Left lobe of liver (tissue), 2 donors: ENCODE measurements around the gene MICOS13. TPM values are rescaled to one million over a fixed set of nuclear protein-coding genes. Genes with fewer than 3 reads are reported as not detected.
"Not testable (repeated sequence)": the region's sequence is repeated elsewhere in the genome, so short reads cannot be mapped to it uniquely, and the experiment has no call there.

ENCODE experiments used
- ATAC-seq: fragments of 200-7000 bp; cut with Tn5 transposase; one replicate; pipeline ENCODE4 v1.9.1; 2020; ENCODE audit warnings: mild to moderate bottlenecking, moderate library complexity
- DNase-seq: peaks from one replicate; pipeline ENCODE4 v3.0.0-alpha.2; 2020; ENCODE audit warnings: low spot score
- total RNA-seq: library from RNA; stranded (reverse); gene quantifications from one replicate; pipeline ENCODE4 v1.2.1, GENCODE V29; 2021
- donor health status: DM: no; HTN: no; CAD: no; lungs with moderate emphysema.
- donor health status: DM: no; HTN: yes; CAD: no.

MICOS13 gene
- total RNA-seq, 1 donor from 2014 or later = 38.4 TPM

DNA sequence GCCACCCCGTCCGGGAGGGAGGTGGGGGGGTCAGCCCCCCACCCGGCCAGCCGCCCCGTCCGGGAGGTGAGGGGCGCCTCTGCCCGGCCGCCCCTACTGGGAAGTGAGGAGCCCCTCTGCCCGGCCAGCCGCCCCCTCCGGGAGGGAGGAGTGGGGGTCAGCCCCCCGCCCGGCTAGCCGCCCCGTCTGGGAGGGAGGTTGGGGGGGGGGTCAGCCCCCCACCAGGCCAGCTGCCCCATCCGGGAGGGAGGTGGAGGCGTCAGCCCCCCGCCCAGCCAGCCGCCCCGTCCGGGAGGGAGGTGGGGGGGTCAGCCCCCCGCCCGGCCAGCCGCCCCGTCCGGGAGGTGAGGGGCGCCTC, 21.7 kb upstream of the MICOS13 start:
- ATAC-seq, DNase-seq: not testable (repeated sequence)

DNA sequence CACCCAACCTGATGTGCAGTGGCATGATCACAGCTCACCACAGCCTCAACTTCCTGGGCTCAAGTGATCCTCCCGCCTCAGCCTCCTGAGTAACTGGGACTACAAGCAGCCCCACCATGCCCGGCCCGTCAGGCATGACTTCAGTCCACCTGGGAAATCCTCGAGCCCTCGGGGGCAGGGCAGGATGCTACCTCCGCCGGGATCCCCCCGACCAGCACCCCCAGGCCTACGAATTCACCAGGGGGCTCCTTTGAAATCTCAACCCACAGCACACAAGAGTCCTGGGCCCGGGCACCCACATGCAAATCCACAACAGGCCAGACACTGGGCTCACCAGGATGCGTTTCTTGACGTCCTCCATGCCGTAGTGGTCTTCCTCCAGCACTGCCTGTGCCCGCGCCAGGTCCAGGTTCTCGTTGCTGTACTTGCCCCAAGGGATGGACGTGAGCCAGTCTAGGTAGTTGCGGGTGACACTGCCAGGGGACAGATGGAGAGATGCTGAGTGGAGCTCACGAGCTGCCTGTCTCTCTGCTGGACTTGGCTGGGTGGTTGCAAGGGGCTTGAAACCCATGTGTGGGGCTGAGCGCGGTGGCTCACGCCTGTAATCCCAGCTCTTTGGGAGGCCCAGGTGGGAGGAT, 20.3 kb upstream of the MICOS13 start:
- DNase-seq (no peak), ATAC-seq (no peak)

DNA sequence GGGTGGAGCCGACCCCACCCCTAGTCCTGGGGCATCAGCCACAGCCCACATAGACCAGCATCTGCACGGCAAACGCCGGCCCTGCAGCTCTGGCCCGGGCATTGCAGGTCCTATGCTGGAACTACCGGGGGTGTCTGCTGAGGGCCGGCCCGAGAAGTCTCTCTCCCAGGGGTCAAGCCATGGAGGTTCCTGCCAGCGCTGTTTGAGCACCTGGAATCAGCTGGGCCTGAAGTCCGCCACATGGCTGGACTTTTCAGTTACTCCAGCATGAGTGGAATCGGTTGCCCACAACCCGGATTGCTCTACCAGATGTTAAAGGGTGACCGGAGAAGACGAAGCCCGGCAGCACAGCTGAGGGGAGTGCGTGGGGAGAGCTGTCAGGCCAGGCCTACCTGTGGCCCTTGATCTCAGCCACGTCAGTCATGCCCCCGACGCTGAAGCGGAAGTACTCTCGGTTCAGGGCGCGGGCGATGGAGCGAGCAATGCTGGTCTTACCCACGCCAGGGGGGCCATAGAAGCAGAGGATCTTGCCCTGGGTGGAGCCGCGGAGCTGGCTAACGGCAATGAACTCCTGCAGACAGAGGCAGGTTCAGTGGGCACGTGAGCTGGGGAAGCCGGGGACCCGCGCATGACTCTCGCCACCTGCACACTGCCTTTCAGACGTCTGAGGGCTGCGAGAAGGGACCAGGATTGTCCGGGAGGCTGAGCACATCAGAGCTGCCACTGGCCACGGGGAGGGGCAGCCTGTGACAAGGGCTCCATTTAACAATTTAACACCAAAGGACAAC, 18.5 kb upstream of the MICOS13 start:
- no peak for DNase-seq
- no peak for ATAC-seq

DNA sequence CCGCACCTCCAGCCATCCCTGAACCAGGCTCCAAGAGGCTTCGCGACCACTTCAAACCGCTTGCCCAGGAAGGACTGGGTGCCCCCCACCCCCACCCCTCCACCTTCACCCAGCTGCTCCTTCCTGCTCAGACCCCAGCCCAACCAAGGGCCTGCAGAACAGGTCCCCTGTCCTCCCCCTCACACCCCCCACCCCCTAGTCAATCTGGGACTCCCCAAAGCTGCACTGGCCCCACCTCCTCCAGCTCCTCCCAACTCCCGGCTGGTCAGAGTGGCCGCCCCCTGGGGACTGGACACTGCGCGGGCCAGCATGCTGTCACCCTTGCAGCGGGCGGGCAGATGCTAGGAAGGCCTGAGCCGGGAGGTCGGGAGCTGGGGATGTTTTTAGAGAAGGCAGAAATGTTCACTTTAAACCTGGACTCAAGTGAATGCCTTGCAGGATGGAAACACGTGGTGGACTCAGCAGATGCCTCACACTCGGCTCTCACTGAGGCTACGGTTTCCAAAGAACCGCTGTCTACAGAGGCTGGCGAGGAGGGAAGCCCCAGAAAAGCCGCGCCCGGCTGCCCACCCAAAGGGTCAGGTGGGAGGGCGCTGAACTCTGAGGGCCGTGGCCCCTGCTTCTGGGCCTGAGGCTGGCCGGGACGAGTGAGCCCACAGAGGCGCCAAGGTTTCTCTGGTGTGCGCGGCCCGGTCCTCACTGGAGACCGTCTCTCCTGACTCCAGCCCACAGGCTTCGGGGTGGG, 17.7 kb upstream of the MICOS13 start:
- DNase-seq = no peak
- no peak for ATAC-seq

DNA sequence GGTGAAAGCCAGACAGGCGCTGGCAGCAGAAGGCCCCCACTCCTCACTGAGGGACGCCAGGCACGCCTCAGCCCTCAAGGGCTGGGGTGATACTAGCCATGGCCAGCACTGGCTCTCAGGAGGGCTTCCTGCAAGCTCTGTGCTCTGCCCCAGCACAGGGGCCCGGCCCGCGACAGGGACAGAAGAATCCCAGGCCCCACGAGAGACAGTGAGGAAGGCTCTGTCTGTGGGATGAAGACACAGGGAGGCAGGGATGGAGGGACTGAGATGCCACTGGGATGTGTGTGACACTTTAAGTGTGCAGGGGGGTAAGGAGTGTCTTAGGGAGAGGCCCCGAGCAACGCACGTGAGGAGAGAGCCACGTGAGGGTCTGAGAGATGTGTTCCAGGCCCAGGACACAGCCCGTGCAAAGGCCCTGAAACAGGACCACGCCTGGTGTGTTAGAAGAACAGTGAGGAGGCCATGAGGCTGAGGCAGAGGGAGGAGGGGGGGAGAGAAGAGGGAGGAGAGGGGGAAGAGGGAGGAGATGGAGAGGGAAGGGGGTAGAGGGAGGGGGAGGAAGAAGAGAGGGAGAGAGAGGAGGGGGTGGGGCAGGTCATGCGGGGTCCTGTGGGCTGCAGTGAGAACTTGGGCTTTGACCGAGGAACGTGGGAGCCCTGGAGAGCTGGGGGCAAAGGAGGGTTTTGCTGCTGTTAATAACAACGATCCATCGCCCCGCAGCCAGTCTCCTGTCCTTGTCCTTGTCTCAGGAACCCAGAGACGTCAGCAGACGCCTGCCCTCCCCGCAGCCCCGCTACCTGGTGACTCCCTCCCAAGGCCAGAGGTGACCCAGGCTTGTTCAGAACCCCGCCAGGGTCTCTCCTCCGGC, 16.9 kb upstream of the MICOS13 start:
- ATAC-seq = no peak
- DNase-seq = no peak

DNA sequence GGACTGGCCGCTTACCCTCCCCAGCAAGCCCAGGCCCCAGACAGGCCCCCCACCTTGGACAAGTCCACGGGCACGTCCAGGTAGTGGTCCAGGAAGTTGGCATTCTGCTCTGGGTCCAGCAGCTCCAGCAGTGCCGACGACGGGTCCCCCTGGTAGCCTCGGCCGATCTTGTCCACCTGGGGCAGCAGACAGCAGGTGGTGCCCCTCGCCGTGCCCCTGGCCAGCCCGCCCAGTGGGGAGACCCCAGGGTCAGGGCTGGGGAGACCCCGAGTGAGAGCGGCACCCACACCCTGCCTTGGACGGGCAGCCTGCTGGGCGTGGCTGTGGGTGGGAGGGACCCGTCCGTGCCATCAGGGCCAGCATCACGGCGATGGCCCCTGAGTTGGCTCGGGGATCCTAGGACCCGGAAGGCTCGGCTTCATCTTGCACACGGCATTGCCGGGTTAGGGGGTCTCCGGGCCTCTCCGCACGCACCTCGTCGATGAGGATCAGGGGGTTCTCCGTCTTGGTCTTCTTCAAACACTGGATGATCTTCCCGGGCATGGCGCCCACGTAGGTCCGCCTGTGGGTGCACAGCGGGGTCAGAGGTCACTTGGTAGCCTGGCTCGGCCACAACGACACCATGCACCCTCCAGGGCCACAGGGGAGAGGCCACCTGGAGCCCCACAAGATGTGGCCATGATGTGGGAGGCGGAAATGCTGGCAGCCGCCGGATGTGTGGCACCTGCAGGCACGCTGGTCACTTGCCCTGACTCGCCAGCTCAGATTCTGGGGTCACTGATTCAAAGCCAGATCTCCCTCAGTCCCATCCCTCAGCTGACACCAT, 16.1 kb upstream of the MICOS13 start:
- ATAC-seq (no peak), DNase-seq (peak; percentile 48)

DNA sequence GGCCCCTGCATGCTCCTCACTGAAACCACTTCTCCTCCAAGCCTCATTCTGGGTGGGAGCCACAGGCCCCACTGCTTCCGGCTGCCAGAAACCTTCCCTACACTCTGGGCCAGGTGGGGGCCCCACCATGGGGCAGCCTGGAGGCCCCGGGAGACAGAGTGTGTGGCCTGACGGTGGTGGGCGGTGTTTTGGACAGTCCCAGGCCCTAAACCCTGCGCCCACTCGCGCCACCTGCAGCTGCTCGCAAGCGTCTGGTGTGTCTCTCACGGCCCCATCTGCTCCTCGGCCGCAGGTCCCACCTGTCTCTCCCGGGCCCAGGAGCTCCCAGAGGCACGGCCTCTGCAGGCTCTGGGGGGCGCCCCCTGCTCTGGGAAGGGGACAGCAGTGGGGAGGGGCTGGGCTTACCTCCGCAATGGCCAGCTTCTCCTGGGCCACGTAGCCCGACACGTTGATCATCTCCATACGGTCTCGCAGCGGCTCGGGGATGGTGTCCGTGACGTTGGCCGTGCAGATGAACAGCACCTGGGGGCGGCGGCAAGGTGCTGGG, 15.4 kb upstream of the MICOS13 start:
- DNase-seq = no peak
- no peak for ATAC-seq

DNA sequence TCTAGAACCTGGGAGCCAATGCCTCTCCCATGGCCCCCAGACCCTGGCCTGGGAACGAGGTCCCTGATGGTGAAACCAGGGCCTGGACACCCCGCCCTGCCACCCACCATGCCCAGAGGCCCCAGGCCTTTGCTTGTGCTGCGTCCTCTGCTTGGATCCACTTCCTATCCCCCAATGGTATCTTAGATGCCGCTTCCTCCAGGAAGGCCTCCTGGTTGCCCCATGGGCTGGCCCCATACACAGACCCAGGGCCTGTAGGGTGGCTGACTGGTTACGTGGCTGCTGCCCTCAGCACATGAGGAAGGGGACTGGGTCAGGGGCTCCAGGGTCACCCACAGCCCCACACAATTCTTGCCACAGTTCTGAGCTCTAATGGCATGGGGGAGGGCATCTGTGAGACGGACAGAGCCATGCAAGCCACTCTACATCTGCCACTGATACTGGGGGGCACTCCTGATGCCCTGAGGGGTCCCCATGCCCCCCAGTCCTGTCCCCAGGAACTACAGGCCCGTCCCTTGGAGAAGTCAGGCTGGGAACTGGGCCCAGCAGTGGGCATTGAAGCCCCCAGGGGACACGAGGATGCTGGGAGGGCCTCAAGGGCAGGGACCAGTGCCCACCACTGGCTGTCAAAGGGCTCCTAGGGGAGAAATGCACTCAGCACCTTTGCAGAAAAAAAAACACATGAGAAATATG, 14.8 kb upstream of the MICOS13 start:
- DNase-seq (no peak), ATAC-seq (no peak)

DNA sequence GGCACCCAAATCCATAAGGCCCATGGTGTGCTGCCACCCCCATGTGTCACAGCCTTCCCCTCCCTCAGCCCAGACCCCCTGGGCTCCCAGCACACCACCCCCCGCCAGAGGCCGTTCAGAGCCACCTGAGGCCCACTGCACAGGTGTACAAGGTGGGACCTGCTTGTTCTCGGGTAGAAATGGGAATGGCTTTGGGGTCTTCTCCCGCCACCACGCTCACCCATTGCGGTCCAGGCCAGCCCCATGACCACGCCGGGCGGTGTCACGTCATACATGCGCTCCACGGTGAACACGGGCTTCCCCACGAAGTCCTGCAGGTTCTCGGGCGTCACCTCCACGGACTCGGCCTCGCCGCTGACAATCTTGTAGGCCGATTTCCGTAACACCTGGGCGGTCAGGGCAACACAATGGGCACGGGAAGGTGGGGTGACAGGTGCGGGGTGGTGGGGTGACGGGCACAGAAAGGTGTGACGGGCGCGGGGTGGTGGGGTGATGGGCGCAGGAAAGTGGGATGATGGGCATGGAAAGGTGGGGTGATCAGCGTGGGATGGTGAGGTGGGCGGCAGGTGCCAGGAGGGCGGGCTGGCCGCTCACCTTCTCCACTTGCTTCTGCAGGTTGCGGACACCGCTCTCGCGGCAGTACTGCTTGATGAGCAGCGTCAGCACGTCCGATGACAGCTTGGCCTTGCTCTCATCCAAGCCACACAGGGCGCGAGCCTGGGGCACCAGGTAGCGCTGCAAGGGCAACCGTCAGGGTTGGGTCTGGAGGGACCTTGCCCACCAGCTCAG, 14.0 kb upstream of the MICOS13 start:
- DNase-seq (no peak), ATAC-seq (no peak)

DNA sequence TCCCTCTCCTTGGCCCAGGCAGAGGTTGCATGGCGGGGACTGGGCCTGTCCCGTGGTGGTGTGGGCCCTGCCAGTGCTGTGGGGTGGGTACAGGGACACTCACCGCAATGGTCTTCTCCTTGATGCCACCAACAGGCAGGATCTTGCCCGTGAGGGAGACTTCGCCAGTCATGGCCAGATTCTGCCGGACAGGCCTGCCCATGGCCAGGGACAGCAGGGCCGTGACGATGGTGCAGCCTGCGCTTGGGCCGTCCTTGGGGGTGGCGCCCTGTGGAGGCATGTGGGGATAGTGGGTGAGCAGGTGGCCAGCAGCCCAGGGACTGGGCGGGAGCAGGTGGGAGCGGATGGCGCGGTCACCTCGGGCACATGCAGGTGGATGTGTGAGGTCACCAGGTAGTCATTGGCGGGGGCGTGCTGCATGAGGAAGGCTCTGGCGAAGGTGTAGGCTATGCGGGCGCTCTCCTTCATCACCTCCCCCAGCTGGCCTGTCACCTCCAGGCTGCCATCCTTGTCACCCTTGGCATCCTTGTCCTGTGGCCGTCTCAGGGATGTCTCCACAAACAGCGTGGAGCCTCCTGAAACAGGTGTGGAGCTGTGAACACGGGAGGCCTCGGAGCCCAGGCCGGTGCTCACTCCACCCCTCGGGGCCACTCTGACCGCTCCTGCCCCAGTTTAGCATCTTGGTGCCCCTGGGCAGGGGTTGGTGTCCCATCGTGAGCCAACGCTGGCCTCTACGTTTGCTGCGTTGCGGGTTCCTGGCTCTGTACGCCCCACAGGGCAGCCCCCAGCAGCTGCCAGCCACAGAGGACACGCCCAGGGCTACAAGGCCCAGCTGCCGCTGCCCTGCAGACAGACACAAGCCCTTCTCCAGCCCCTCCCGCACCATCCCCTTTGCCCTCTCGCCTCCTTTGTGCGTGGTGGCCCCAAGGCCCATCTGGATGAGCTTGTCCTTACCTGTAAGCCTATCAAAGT, 13.2 kb upstream of the MICOS13 start:
- ATAC-seq = no peak
- DNase-seq = peak; percentile 47

DNA sequence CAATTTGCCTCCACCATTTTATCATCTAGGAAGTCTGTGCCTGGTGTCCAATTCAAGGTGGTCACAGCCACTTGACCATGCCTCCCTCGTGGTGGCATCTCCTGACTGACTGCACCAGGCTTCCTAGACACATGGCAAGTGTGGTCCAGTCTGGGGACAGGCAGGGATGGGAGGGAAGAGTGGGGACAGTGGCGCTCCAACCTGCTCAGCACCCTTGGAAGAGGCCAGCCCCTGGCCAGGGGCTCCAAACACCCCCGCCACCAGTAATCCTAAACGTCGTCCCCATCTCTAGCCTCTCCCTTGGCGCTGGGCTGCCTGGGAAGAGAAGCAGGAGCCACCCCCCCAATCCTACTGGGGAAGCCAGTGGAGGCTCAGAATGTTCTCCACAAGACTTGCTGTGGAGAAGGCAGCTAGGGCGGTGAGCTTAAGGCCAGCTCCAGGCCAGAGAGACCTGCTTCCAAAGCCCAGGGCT, 12.4 kb upstream of the MICOS13 start:
- DNase-seq (no peak), ATAC-seq (no peak)

DNA sequence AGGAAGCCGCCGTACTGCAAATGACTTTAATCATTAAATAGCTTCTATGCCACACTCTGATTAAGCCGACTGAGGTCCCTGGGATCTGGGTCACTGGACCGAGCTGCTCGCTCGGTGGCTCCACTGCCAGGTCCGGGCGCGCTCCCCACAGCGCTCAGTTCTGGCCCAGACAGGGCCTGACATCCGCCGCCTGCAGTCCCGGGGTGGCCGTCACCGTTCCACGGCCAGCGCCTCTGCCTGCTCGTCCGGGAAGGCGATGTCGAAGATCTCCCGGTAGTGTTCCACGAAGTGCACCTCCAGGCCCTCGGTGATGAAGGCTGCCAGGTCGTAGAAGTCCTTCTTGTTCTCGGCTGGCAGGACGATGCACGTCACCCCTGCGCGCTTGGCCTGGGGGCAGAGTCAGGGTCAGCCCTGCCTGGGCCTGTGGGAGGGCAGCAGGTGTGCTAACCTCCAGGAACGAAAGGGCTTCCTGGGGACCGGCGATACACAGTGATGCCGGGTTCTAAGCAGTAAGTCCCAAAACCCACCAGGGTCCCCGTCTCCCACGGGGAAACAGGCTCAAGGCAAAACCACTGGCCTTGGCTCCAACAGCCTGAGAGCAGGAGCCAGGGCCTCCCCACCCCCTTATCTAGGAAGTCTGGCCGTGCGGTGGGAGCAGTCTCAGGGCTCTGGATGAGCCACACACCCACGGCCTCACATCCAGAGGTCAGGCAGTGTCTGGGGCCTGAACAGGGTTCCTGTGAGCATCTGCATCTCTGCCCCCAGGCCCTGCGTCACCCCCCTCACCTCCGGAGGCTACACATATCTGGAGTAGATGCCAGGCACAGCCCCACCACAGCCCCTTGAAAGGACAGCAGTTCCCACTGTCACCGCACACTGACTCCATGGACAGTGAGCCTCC, 11.8 kb upstream of the MICOS13 start:
- no peak for DNase-seq
- ATAC-seq = no peak

DNA sequence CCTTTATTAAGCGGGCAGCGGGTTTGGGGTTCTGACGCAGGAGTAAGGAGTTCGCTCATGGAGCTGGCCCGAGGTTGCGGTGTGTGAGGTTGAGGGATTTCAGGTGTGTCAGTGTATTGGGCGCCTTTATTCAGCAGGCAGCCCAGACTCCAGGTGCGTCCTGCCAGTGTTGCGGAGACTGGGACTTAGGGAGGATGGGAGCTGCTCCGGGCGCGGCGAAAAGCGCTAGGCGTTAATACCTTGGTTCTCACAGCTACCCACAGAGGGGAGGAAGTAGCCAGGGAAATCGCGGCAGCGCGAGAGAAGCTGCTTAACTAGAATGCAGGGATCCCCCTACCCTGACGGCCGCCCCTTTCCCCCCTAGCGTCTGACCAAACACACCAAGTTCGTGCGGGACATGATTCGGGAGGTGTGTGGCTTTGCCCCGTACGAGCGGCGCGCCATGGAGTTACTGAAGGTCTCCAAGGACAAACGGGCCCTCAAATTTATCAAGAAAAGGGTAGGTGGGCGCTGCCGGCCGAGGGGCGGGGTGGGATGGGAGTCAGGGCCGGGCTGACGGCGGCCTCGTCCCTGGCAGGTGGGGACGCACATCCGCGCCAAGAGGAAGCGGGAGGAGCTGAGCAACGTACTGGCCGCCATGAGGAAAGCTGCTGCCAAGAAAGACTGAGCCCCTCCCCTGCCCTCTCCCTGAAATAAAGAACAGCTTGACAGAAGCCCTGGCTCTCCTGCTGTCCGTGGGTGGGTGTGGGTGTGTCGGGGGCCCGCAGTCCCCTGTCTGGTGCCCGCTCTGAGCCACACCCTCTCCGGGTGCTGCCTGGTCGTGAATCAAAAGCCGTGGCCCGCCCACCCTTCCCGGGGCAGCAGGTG, 10.9 kb upstream of the MICOS13 start:
- ATAC-seq = no peak
- DNase-seq = no peak

DNA sequence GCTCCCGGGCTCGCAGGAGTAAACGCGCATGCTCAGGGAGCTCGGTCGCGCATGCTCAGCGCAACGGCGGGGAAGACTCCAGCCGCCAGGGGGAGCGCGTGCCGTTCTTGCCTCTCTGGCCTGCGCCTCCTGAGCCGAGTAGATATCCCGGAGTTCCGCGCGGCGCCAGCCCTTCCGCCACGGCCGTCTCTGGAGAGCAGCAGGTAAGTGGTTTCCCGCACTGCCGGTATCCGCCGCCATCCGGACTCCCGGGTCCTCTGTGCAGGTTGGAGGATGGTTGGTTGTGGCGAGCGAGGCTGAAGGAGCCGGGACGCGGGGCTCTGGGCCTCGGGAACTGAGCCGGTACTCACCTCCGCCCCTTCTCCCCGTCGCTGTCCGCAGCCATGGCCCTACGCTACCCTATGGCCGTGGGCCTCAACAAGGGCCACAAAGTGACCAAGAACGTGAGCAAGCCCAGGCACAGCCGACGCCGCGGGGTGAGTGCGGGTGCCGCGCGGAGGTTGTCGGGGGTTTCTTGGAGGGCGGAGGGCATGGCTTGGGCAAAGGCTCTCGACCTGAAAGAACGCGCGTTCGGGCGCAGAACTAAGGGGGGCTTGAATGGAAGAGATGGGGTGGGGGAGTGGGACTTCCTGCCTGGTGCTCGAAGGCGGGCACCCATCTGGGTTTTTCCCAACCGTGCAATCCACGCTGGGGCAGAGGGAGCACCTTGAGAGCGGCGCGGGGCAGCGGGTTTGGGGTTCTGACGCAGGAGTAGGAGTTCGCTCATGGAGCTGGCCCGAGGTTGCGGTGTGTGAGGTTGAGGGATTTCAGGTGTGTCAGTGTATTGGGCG, 10.0 kb upstream of the MICOS13 start, which contains the start of gene RPL36:
RPL36 (plus strand) TSS at position 171 of the 830 bp plus-strand sequence; CDS start at position 384, 213 bp downstream.
- DNase-seq (peak; percentile 99), ATAC-seq (peak; percentile 70)
